Glomerular visceral epithelial cell (primary cell): ENCODE data around the gene OR10K2.
A peak's percentile ranks its signal among the peaks of the same experiment; 100 is the strongest.

ENCODE experiments used
- DNase-seq: peaks from one replicate; pipeline ENCODE4 v3.0.0-alpha.2; 2016; ENCODE audit errors: extremely low spot score

The OR10K2 gene

GRCh38 chr1:158371188-158371953 is 54.7 kb downstream of the OR10K2 start:
- peak; percentile 2 for DNase-seq
